GM21390 (cell line): Measurements from ENCODE around the gene UBE2K.
"Not testable (repeated sequence)": the region's sequence is repeated elsewhere in the genome, so short reads cannot be mapped to it uniquely, and the experiment has no call there.

Experiments
- ATAC-seq: cut with Tn5 transposase; IDR thresholded peaks from one replicate; pipeline ENCODE4 v1.9.1; 2021; ENCODE audit not compliant: unreplicated experiment

UBE2K gene, protein sequence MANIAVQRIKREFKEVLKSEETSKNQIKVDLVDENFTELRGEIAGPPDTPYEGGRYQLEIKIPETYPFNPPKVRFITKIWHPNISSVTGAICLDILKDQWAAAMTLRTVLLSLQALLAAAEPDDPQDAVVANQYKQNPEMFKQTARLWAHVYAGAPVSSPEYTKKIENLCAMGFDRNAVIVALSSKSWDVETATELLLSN

DNA sequence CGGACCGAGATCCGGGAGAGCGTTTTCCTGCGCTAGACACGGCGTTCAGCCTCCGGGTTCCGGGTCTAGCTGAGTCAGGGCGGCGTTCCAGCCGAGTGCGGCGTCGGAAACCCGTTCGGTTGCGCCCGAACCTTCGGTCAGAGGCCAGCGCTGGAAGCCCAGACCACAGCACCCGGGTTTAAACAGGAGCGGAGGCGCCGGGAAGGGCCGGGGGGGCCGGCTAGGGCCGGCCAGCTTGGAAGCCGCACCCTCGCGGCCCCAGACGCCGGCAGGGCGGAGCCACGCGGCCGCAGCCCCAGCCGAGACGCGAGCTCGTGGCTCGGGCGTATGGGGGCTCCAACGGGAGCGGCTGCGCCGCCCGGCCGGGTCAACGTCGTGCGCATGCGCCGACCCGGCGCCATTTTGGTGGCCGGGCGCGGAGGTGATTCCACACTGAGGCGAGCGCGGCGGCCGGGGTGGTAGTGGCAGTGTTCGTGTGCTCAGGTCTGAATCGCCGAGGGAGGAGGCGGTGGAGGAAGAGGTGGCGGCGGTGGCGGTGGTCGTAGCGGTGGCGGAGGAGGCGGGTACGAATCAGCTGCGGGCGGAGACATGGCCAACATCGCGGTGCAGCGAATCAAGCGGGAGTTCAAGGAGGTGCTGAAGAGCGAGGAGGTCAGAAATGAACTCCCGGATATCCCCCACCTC lies at the start of gene UBE2K:
TSS of gene UBE2K (plus strand) at position 397 of the 684 bp plus-strand sequence. CDS start at position 589, 192 bp downstream.
- peak; percentile 88 for ATAC-seq

DNA sequence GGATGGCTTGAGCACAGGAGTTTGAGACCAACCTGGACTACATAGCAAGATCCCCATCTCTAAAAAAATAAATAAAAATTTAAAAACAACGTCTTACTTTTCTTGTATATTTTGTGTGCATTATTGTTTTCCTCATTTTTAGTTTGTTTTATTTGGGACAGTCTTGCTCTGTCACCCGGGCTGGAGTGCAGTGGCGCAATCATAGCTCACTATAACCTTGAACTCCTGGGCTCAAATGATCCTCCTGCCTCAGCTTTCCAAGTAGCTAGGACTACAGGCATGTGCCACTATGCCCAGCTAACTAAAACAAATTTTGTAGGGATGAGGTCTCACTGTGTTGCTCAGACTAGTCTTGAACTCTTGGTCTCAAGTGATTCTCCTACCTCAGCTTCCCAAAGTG lies 49.7 kb upstream of the UBE2K start:
- ATAC-seq, result no peak

DNA sequence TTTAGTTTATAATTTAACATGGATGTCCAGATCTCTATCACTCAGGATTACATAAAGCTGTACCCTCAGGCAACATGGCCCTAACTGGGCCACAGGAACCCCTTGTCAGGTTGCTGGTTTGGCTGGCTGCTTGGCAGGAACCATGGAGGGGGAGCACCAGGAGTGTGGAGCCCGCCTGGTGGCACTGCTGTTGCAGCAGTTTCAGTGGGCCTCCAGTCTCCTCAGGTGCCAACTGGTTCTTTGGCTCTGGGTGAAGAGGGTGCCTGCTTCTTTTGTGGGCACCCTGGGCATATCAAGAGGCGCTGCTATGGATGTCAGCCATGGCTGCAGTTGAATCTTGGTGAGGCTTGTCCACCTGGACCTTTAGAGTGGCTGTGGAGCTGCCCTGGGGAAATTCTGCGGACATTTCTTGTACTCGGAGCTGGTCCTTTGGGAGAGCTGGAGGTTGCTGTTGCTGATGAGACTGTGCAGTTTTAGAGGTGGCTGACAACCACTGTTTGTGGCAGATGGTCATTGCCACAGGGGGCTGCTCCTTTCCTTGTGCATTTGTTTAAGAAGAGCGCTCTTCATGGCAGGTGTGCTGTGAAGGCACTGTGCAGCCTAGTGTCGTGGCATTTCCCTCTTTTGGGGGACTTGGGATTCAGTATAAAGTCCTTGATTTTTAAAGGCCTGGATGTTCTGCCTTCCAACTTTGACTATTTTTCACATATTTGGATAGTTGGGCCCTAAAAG lies 48.9 kb upstream of the UBE2K start:
- ATAC-seq, result no peak

DNA sequence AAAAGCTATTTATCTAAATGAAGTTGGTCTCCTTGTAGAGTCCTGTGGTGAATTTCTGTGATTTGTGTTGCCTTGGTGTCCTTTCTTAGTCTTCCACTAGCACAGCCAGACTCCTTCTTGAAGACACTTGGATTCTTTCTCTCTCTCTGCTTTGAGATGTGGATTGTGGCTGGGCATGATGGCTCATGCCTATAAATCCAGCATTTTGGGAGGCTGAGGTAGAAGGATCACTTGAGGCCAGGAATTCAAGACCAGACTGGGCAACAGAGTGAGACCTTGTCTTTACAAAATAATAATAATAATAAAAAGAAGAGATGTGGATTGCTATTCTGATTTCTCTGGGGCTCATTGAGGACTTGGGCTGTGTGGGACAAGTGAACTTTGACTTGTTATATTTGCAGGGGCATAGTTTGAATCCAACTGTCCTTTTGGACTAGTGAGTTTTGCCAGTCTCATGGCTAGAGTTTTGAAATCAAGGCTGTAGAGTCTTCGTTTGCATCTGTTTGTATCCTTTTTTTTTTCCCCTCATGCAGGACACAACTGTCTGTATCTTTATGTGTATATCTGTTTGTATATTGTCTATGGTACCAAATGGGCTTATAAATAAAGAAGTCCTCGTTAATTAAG lies 48.2 kb upstream of the UBE2K start:
- no peak for ATAC-seq

DNA sequence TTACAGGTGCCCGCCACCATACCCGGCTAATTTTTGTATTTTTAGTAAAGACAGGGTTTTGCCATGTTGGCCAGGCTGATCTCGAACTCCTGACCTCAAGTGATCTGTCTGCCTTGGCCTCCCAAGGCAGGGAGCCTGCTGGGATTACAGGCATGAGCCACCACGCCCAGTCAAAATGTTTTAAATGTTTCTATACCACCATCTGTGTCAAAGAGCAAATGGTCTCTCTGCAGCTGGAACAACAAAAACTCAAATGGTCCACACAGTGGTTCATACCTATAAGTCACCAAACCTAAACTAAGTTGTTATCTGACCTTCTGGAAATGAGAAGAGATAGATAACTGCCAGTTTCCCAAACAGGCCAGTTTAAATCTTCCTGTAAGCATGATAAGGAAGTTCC lies 46.4 kb upstream of the UBE2K start:
- ATAC-seq, result not testable (repeated sequence)

DNA sequence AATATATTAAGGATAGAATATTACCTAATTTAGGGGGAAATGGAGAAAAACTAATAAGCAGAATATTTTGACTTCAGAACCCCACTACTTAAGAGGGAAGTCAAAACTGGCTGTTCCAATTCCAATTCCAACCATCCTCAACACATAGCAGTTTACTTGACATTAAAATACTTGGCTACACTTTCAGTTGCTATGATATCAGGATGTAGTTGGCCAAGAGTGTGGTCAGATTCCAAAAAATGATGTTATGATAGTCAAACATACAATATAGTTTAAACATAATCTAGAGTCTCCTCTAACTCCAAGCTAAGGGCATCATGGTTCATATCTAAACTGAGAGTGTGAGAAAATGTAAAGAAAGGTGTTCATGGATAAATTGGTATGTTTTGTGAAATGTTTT lies 42.7 kb upstream of the UBE2K start:
- no peak for ATAC-seq

DNA sequence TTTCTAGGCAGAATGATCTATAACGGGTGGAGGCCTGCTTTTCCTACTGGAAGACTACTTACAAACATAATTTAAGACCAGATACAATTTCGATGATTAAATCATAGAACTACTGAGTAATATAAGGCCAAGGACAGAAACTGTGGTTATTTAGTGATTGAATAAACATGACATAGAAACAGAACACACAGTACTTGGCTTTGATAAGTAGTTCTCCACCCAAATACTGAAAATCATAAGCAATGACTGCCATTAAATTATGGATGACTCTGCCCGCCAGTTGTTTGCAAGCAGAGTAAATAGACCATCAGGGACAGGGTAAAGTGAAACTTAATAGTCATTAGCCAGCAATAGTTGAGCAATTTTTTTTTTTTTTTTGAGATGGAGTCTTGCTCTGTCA lies 42.1 kb upstream of the UBE2K start:
- no peak for ATAC-seq

DNA sequence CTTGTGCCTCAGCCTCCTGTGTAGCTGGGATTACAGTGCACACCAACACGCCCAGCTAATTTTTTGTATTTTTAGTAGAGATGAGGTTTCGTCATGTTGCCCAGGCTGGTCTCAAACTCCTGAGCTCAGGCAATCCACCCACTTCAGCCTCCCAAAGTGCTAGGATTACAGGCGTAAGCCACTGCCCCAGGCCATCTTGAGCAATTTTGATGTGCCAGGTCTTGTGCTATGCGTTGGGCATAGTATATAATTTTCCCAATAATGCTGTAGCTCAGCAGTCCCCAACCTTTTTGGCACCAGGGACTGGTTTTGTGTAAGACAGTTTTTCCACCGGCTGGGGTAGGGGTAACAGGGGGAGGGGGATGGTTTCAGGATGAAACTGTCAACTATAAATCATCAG lies 41.3 kb upstream of the UBE2K start:
- ATAC-seq, result not testable (repeated sequence)

DNA sequence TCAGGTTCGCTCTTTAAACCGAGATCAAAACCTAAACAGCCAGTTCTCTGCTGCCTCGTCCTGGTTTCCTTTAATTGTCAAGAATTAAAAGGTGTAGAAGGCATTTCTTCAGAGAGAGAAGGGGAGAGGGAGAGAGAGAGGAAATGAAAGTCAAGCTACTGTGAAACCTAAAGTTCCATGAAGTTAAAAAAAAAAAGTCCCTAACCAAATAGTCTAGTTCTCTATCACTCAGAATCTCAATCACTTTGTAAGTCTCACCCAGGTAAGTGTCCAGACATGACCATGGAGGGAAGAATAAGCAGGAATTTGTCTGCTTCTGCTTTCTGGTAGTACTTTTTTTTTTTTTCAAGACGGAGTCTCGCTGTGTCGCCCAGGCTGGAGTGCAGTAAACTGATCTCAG lies 40.5 kb upstream of the UBE2K start:
- peak; percentile 71 for ATAC-seq

DNA sequence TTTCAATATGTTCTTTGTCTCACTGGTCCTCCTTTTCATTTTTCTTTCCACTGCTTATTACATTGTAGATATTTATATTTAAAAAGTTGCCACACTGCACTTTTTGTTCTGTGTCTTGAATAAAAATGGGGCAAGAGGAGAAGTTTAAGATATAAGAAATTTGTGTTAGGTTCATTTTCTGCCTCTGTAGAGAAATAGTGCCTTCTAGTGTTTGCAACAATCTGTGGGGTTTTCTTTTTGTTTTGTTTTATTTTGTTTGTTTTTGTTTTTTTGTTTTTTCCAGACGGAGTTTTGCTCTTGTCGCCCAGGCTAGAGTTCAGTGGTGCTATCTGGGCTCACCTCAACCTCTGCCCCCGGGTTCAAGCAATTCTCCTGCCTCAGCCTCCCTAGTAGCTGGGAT lies 39.2 kb upstream of the UBE2K start:
- no peak for ATAC-seq

DNA sequence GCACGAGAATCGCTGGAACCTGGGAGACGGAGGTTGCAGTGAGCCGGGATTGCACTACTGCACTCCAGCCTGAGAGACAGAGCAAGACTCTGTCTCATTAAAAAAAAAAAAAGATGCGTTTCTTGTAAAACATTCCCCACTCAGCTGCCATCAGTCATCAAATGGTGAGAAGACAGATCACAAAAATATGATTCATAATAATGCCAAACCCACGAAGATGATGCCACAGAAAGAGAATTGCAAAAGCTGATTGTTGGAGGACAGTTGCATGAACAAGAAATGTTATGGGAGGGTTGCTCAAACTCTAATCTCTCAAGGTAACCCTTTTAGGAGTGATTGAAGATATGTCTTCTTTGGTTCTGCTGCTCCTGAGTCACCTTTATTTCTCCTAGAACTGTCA lies 37.9 kb upstream of the UBE2K start:
- no peak for ATAC-seq

DNA sequence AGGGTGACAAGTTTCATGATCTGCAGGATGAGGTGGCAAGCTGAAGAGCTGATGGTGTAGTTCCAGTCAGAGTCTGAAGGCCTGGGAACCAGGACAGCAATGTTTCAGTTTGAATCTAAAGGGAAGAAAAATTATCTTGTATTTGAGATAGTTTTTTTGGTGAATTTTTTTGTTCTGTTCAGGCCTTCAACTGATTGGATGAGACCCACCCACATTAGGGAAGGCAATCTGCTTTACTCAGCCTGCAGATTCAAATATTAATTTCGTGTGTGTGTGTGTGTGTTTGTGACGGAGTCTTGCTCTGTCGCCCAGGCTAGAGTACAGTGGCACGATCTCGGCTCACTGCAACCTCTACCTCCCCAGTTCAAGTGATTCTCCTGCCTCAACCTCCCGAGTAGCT lies 37.2 kb upstream of the UBE2K start:
- ATAC-seq, result no peak

DNA sequence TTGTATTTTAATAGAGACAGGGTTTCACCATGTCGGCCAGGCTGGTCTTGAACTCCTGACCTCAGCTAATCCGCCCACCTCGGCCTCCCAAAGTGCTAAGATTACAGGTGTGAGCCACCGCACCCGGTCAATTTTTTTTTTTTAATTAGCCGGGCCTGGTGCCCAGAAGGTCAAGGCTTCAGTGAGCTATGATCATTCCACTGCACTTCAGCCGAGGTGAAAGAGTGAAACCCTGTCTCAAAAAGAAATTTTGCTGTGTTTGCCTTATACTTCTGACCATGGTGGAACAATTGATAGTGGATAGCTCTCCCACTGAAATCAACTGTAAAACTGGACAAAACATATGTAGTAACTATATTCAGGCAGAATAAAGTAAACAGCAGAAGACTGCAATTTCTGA lies 35.3 kb upstream of the UBE2K start:
- ATAC-seq, result no peak

DNA sequence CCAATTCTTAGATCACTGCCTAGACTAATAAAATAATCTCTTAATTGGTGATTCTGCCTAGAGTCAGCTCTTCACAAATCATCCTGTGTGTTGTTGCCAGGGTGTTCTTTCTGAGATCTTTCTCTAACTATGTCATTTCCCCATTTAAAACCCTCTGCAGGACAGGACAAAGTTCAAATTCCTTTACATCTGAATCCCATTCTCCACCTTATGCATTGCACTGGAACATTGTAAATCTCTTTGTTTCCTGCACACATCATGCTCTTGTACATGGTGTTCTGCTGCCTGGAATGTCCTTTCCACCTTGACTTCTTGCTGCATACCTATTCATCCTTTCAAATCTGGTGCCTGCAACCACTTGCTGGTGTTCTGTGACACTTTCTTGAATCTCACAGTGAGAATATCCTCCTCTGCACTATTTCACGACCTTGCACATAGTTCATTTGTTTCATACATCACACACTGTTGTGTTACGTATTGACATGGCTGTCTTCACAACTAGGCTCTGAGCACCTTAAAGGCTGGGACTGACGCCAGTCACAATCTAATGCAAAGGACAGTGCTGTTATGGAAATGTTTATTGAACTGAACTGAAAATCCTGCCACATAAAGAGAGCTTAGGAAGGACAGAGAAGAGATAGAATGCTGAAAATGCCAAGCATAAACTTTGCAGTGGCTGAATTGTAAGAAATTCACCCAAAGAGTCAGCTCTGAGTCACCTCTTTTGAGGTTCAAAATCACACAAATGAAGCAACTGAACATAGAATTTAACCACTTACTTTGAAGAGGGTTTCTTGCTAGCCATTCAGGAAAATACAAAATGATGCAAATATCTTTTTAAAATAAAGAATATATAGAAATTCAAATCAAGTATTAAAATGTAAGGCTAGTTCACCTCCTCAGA lies 32.9 kb upstream of the UBE2K start:
- no peak for ATAC-seq

DNA sequence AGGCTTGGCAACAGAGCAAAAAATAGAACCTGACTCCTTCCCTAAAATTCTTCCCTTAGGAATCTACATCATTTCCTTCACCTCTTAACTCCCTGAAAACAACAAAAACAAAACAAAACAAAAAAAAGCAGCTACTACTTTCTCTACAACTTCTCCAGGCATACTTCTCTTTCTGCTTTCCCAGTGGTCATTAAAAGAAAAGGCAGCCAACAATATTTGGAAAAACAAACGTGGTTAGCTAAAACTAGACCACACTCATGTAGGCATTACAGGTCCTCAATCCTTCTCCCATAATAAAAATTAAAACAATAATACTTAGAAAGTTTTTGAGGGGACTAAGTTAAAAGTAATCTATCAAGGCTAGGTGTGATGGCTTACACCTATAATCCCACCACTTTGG lies 30.2 kb upstream of the UBE2K start:
- ATAC-seq, result no peak

DNA sequence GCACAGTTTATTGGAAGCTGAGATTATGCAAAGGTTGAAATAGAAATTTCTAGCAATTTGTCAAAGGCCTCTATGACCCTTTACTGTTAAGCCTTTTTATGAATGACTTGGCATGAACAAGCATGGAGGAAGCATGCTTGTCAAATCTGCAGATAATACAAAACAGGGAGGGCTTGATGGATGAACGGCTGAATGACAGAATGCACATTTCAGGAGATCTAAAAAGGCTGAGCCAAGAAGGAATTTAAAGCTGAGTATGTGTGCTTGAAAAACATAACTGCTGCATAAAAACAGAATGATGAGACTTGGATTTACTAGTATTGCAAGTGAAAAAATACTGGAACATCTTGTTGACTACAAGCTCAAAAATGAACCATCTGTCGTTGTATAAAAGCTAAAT lies 29.0 kb upstream of the UBE2K start:
- no peak for ATAC-seq

DNA sequence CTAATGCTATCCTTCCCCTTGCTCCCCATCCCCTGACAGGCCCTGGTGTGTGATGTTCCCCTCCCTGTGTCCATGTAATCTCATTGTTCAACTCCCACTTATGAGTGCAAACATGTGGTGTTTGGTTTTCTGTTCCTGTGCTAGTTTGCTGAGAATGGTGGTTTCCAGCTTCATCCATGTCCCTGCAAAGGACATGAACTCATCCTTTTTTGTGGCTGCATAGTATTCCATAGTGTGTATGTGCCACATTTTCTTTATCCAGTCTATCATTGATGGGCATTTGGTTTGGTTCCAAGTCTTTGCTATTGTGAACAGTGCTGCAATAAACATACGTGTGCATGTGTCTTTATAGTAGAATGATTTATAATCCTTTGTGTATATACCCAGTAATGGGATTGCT lies 27.6 kb upstream of the UBE2K start:
- ATAC-seq, result not testable (repeated sequence)

DNA sequence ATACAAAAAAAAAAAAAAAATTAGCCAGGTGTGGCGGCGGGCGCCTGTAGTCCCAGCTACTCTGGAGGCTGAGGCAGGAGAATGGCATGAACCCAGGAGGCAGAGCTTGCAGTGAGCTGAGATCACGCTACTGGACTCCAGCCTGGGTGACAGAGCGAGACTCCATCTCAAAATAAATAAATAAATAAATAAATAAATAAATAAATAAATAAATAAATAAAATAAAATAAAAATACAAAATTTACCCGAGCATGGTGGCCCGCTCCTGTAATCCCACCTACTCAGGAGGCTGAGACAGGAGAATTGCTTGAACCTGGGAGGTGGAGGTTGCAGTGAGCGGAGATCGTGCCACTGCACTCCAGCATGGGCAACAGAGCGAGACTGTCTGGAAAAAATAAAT lies 22.3 kb upstream of the UBE2K start:
- not testable (repeated sequence) for ATAC-seq

DNA sequence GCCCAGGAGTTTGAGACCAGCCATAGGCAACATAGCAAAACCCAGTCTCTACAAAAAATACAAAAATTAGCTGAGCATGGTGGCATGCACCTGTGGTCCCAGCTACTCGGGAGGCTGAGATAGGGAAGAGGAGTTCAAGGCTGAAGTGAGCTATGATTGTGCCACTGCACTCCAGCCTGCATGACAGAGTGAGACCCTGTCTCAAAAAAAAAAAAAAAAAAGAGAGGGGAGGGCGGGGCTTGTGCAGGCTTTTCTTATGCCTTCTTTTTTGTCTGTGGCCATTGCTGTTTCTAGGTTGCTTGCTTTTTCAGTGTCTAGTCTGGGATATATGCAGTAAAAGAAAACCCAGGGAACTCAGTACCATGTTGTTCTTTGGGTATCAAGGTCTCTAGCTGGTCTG lies 16.9 kb upstream of the UBE2K start:
- not testable (repeated sequence) for ATAC-seq

DNA sequence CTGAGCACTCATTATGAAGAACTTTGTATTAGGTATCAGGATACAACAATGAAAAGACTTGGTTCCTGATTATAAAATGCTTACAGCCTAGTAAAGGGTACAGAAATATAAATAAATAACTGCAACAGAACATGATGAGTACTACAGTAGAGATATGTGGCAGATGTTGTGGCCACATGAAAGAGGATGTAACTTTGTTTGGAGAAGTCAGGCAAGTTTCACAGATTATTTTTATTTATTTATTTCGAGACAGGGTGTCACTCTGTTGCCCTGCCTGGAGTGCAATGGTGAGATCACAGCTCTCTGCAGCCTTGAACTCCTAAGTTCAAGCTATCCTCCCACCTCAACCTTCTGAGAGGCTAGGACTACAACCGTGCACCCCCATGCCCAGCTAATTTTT lies 15.8 kb upstream of the UBE2K start:
- peak; percentile 84 for ATAC-seq

DNA sequence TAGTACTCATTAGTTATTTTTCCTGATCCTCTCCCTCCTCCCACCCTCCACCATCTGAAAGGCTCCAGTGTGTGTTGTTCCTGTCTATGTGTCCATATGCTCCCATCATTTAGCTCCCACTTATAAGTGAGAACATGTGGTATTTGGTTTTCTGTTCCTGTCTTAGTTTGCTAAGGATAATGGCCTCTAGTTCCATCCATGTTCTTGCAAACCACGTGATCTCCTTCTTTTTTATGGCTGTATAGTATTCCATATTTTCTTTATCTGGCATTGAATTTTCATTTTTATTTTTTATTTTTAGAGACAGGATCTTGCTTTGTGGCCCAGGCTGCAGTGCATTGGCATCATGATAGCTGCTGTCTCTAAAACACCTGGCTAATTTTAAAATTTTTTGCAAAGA lies 11.9 kb upstream of the UBE2K start:
- ATAC-seq, result no peak
